Ascending aorta (tissue), 2 donors: ENCODE data around the gene AXIN1. TPM values are rescaled to one million over a fixed set of nuclear protein-coding genes. Genes with fewer than 3 reads are reported as not detected.
"Not testable (repeated sequence)": the region's sequence is repeated elsewhere in the genome, so short reads cannot be mapped to it uniquely, and the experiment has no call there.

ENCODE experiments used
- DNase-seq, 2 donors: peaks; one replicate each; pipeline ENCODE4 v3.0.0-alpha.2; 2019; ENCODE audit warnings: low spot score in 2 of 2
- H3K27ac ChIP-seq, 2 donors: fragments of 200-600 bp; sonication (generic); one replicate each; pipeline ENCODE4 v1.5.1; 2016 to 2017; ENCODE audit warnings: mild to moderate bottlenecking in 1 of 2
- H3K27me3 ChIP-seq: fragments of 200-600 bp; sonication (generic); one replicate; pipeline ENCODE4 v1.5.1; 2017
- H3K36me3 ChIP-seq, 2 donors: fragments of 200-600 bp; sonication (generic); one replicate each; pipeline ENCODE4 v1.5.1; 2016
- H3K4me1 ChIP-seq, 2 donors: fragments of 200-600 bp; sonication (generic); one replicate each; pipeline ENCODE4 v1.5.1; 2016 to 2017; ENCODE audit warnings: mild to moderate bottlenecking in 1 of 2
- H3K4me3 ChIP-seq, 2 donors: fragments of 200-600 bp; sonication (generic); one replicate each; pipeline ENCODE4 v1.5.1; 2016 to 2017; ENCODE audit warnings: mild to moderate bottlenecking in 1 of 2
- H3K9me3 ChIP-seq, 2 donors: fragments of 200-600 bp; sonication (generic); one replicate each; pipeline ENCODE4 v1.5.1; 2016
- intact Hi-C: fragments of 100-400 bp; cut with DNase I; formaldehyde crosslinking; loops from one replicate; pipeline ENCODE4 v1.15.1; 2023
- total RNA-seq: library from RNA; depleted of rRNA; stranded (reverse); fragments of >200 nt; gene quantifications from one replicate; pipeline ENCODE4 v1.1.0, GENCODE V29; 2016
- TF ChIP-seq, protein P1 (sequence below), 3 experiments: fragments of 200-600 bp in 2 of 3; fragments of 450-650 bp in 1 of 3; sonication (generic) in 2 of 3; IDR thresholded peaks; one replicate each; pipeline ENCODE4 v1.5.1; 2016 to 2019; ENCODE audit warnings: antibody characterized with exemption in 3 of 3, mild to moderate bottlenecking in 1 of 3, moderate library complexity in 1 of 3

Gene AXIN1
- total RNA-seq, 1 donor from 2014 or later, result 27.6 TPM

DNA sequence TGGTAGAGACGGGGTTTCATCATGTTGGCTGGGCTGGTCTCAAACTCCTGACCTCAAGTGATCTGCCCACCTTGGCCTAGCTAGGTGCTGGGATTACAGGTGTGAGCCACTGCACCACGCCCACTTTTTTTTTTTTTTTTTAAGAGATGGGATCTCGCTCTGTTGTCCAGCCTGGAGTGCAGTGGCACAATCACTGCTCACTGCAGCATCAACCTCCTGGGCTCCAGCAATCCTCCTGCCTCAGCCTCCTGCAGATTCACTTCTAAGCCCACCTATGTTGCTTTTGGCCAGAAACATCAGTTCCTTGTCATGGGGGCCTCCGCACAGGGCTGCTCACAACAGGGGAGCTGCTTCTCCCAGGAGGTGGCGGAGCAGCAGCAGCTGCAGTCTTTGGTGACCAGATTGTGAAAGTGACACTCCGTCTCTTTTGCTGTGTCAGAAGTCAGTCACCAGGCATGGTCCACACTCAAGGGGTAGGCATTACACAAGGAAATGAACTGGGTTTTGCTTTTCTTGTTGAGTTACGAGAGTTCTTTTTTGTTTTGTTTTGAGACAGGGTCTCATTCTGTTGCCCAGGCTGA is 40.0 kb upstream of the AXIN1 start:
- TF ChIP-seq, protein P1, sequence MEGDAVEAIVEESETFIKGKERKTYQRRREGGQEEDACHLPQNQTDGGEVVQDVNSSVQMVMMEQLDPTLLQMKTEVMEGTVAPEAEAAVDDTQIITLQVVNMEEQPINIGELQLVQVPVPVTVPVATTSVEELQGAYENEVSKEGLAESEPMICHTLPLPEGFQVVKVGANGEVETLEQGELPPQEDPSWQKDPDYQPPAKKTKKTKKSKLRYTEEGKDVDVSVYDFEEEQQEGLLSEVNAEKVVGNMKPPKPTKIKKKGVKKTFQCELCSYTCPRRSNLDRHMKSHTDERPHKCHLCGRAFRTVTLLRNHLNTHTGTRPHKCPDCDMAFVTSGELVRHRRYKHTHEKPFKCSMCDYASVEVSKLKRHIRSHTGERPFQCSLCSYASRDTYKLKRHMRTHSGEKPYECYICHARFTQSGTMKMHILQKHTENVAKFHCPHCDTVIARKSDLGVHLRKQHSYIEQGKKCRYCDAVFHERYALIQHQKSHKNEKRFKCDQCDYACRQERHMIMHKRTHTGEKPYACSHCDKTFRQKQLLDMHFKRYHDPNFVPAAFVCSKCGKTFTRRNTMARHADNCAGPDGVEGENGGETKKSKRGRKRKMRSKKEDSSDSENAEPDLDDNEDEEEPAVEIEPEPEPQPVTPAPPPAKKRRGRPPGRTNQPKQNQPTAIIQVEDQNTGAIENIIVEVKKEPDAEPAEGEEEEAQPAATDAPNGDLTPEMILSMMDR (IDR thresholded peaks at IDR 0.05), result no peak
- Histone ChIP-seq H3K9me3 (no peaks in the 10 kb centered on the region), H3K4me3 (no peak overlapping the region), H3K27me3 (no peaks in the 10 kb centered on the region), H3K27ac (no peak overlapping the region), H3K36me3 (no peaks in the 10 kb centered on the region), H3K4me1 (no peaks in the 10 kb centered on the region)
- intact Hi-C loops, result loop anchor here (5.0 to 10.0 kb wide), 2 partner anchors 95 to 272 kb away; partner anchors contain the start of gene RHOT2
- no peak for DNase-seq

DNA sequence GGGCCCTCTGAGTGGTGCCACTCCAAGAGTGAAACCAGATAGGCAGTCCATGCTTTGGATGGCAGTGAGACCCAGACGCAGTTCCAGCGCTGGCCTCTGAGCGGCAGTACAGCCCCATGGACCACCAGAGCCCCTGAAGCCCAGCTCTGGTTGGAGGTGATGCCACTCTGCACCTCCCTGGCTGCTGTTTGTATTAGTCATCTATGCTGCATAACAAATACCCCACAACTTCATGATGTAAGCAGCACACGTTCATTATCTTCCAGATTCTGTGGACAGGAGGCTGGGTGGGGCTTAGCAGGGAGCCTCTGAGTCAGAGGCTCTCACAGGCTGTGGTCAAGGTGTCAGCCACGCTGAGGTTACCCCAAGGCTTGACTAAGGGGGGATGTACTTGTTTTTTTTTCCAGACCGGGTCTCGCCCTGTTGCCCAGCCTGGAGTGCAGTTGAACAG is 39.4 kb upstream of the AXIN1 start:
- H3K9me3 ChIP-seq, result no peaks in the 10 kb centered on the region
- no peaks in the 10 kb centered on the region for H3K27me3 ChIP-seq
- H3K36me3 ChIP-seq, result no peaks in the 10 kb centered on the region
- peak in 1 of 2 donors; percentile 70 for DNase-seq
- no peak overlapping the region for H3K4me3 ChIP-seq
- H3K4me1 ChIP-seq, result no peaks in the 10 kb centered on the region
- intact Hi-C loops, result loop anchor here (5.0 to 10.0 kb wide), 2 partner anchors 95 to 273 kb away; partner anchors contain the start of gene RHOT2
- TF ChIP-seq, protein P1 (IDR thresholded peaks at IDR 0.05), result peak; percentile 60 to 80 (median 66)
- no peak overlapping the region for H3K27ac ChIP-seq

DNA sequence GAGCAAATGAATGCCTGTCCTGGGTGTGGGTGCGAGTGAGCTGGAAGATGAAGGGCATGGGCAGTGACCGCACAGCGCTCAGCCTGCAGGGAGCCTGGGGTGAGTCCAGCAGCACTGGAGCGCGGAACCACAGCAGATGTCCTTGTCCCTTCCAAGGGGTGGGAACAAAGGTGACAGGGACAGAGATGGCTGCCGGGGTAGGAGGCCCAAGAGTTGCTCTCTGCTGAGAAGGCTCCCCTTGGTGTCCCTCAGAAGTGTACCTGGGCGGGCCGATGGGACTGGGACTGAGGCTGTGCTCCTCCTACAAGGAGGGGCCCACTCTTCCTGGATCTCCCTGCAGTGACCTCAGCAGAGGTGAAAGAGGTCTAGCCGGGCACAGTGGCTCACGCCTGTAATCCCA is 36.8 kb upstream of the AXIN1 start:
- H3K4me3 ChIP-seq, result no peak overlapping the region
- intact Hi-C loops, result no loop called here

DNA sequence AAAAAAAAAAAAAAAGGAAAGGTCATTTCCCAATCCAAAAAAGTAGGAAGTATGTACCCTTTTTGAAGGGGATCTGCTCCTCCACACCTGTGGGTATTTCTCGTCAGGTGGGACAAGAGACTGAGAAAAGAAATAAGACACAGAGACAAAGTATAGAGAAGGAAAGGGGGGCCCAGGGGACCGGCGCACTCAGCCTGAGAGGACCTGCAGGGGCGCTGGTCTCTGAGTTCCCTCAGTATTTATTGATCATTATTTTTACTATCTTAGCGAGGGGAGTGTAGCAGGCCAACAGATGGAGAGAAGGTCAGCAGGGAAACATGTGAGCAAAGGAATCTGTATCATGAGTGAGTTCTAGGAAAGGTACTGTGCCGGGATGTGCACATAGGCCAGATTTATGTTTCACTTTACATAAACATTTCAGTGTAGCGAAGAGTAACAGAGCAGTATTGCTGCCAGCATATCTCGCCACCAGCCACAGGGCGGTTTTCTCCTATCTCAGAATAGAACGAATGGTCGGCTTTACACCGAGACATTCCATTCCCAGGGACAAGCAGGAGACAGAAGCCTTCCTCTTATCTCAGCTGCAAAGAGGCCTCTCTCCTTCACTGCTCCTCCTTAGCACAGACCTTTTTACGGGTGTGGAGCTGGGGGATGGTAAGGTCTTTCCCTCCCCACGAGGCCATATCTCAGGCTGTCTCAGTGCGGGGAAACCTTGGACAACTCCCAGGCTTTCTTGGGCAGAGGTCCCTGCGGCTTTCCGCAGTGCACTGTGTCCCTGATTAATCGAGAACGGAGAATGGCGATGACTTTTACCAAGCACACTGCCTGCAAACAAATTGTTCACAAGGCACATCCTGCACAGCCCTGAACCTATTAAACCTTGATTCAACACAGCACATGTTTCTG is 35.5 kb upstream of the AXIN1 start:
- H3K4me3 ChIP-seq, result peak overlapping the region in 1 of 2 donors; percentile 8
- H3K27ac ChIP-seq, result peak overlapping the region in 1 of 2 donors; percentile 34
- DNase-seq, H3K36me3 ChIP-seq, H3K4me1 ChIP-seq, intact Hi-C loops, H3K9me3 ChIP-seq, H3K27me3 ChIP-seq: not testable (repeated sequence)

More for the DNA sequence above, 36.8 kb upstream of the AXIN1 start:
- Histone ChIP-seq H3K27ac (no peak overlapping the region), H3K4me1 (no peaks in the 10 kb centered on the region), H3K27me3 (no peaks in the 10 kb centered on the region), H3K9me3 (no peaks in the 10 kb centered on the region), H3K36me3 (no peaks in the 10 kb centered on the region)
- no peak for DNase-seq
- TF ChIP-seq, protein P1 (IDR thresholded peaks at IDR 0.05), result no peak

DNA sequence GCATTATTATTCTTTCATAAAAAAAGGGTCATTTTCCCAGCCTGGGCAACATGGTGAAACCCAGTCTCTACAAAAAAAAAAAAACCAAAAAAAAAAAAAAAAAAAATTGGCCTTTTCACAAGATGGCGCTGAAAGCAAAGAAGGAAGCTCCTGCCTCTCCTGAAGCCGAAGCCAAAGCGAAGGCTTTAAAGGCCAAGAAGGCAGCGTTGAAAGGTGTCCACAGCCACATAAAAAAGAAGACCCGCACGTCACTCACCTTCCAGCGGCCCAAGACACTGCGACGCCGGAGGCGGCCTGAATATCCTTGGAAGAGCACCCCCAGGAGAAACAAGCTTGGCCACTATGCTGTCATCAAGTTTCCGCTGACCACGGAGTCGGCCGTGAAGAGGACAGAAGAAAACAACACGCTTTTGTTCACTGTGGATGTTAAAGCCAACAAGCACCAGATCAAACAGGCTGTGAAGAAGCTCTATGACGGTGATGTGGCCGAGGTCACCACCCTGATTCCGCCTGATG is 34.2 kb upstream of the AXIN1 start:
- DNase-seq, result peak in 1 of 2 donors; percentile 56
- Histone ChIP-seq H3K36me3 (no peaks in the 10 kb centered on the region), H3K27me3 (no peaks in the 10 kb centered on the region), H3K27ac (no peak overlapping the region), H3K9me3 (no peaks in the 10 kb centered on the region), H3K4me3 (no peak overlapping the region), H3K4me1 (no peaks in the 10 kb centered on the region)
- intact Hi-C loops, result no loop called here
- TF ChIP-seq, protein P1 (IDR thresholded peaks at IDR 0.05), result no peak
